ENCODE data around the gene KCTD17.

GRCh38 chr22:37014415-37014806 is 37.1 kb upstream of the KCTD17 start:
- no peak for TF ChIP-seq CTCF (IDR thresholded peaks at IDR 0.05)
- TF ChIP-seq POLR2A (IDR thresholded peaks at IDR 0.05): no peak

All from tibial nerve (tissue), 3 donors.